Lower leg skin (tissue), 3 donors: ENCODE measurements around the gene YTHDF1.

Source experiments
- CTCF ChIP-seq, 3 donors: fragments of 450-650 bp; IDR thresholded peaks; one replicate each; pipeline ENCODE4 v1.5.1; 2016; ENCODE audit warnings: antibody characterized with exemption in 3 of 3, mild to moderate bottlenecking in 3 of 3, moderate library complexity in 2 of 3
- POLR2A ChIP-seq, 2 donors: fragments of 450-650 bp; IDR thresholded peaks; one replicate each; pipeline ENCODE4 v1.6.1; 2016 to 2017; ENCODE audit warnings: antibody characterized with exemption in 2 of 2, mild to moderate bottlenecking in 1 of 2, moderate library complexity in 1 of 2

GRCh38 chr20:63169681-63170080 is 46.2 kb downstream of the YTHDF1 start:
- TF ChIP-seq CTCF (IDR thresholded peaks at IDR 0.05) = no peak
- no peak for TF ChIP-seq POLR2A (IDR thresholded peaks at IDR 0.05)
